ENCODE results near the gene VTCN1. TPM values are rescaled to one million over a fixed set of nuclear protein-coding genes. Genes with fewer than 3 reads are reported as not detected.

The VTCN1 gene
- total and polyA plus RNA-seq, 8 donors = 12.9 to 42.5 (median 15.8) TPM

GRCh38 chr1:117138561-117138960 is 72.2 kb downstream of the VTCN1 start:
- no peak for DNase-seq
- Histone ChIP-seq H3K27me3 (no peaks in the 10 kb centered on the region), H3K27ac (no peak overlapping the region), H3K9me3 (no peaks in the 10 kb centered on the region), H3K4me1 (no peaks in the 10 kb centered on the region), H3K4me3 (no peak overlapping the region), H3K36me3 (no peaks in the 10 kb centered on the region)
- intact Hi-C loops (cut with DNase I) = no loop called here
- TF ChIP-seq, protein P1, sequence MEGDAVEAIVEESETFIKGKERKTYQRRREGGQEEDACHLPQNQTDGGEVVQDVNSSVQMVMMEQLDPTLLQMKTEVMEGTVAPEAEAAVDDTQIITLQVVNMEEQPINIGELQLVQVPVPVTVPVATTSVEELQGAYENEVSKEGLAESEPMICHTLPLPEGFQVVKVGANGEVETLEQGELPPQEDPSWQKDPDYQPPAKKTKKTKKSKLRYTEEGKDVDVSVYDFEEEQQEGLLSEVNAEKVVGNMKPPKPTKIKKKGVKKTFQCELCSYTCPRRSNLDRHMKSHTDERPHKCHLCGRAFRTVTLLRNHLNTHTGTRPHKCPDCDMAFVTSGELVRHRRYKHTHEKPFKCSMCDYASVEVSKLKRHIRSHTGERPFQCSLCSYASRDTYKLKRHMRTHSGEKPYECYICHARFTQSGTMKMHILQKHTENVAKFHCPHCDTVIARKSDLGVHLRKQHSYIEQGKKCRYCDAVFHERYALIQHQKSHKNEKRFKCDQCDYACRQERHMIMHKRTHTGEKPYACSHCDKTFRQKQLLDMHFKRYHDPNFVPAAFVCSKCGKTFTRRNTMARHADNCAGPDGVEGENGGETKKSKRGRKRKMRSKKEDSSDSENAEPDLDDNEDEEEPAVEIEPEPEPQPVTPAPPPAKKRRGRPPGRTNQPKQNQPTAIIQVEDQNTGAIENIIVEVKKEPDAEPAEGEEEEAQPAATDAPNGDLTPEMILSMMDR (IDR thresholded peaks at IDR 0.05) = no peak
- 90 to 93% methylated on average over 1 of the region's 1 CpG for WGBS, 2 donors
- ATAC-seq = no peak
- FAIRE-seq = no peak

DNA sequence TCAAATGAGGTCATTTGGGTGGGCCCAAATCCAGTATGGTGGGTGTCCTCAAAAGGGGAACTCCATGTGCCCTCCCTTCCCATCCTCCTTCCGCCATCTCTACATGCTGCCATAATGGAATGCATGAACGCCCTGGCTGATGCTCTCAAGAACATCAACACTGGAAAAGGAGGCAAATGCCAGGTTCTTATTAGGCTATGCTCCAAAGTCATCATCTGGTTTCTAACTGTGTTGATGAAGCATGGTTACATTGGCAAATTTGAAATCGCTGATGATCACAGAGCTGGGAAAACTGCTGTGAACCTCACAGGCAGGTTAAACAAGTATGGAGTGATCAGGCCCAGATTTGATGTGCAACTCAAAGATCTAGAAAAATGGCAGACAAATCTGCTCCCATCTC is 72.6 kb downstream of the VTCN1 start:
- no peaks in the 10 kb centered on the region for H3K9me3 ChIP-seq
- no peaks in the 10 kb centered on the region for H3K36me3 ChIP-seq
- no peaks in the 10 kb centered on the region for H3K27me3 ChIP-seq
- WGBS, 2 donors = 88 to 89% methylated on average over 3 of the region's 3 CpGs
- H3K27ac ChIP-seq = no peak overlapping the region
- DNase-seq (no peak), FAIRE-seq (no peak), ATAC-seq (no peak)
- intact Hi-C loops (cut with DNase I) = no loop called here
- no peaks in the 10 kb centered on the region for H3K4me1 ChIP-seq
- TF ChIP-seq, protein P1 (IDR thresholded peaks at IDR 0.05) = no peak
- H3K4me3 ChIP-seq = no peak overlapping the region

DNA sequence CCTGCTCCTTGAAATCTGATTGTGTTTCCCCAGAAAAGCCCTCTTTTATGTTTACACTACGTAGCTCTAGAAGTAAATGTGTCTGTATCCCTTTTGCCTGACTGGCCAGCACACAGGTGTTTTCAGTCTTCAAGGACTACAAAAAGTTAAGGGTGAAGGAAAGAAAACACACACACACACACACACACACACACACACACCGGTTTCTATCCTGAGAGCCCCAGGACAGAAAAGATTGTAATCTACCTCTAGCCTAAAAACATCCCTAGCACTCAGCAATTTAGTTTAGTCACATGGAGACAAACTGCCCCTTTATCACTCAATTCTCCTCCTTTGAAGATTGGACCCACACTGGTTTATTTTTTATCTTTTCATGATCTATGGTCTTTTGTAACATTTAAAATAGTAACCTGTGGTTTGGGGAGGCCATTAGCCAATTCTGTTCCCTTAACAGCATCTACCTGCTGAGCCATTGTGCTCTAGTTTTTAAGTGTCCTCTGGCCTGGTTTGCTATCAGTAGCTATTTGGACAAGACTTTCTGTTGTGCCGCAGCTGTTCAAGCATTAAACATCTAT is 73.4 kb downstream of the VTCN1 start:
- no peak for DNase-seq
- FAIRE-seq = no peak
- ATAC-seq = no peak
- H3K9me3 ChIP-seq = no peaks in the 10 kb centered on the region
- no peaks in the 10 kb centered on the region for H3K4me1 ChIP-seq
- TF ChIP-seq, protein P1 (IDR thresholded peaks at IDR 0.05) = no peak
- intact Hi-C loops (cut with DNase I) = no loop called here
- 53 to 65% methylated on average over 3 of the region's 3 CpGs for WGBS, 2 donors
- no peak overlapping the region for H3K4me3 ChIP-seq
- no peak overlapping the region for H3K27ac ChIP-seq
- H3K27me3 ChIP-seq = no peaks in the 10 kb centered on the region
- H3K36me3 ChIP-seq = no peaks in the 10 kb centered on the region

- ATAC-seq = no peak
- TF ChIP-seq, protein P1 (IDR thresholded peaks at IDR 0.05) = no peak
- DNase-seq = no peak
- Histone ChIP-seq H3K4me3 (no peak overlapping the region), H3K36me3 (no peaks in the 10 kb centered on the region), H3K27ac (no peak overlapping the region), H3K9me3 (no peaks in the 10 kb centered on the region), H3K4me1 (no peaks in the 10 kb centered on the region), H3K27me3 (no peaks in the 10 kb centered on the region)
- no peak for FAIRE-seq
- intact Hi-C loops (cut with DNase I) = no loop called here
- 43 to 71% methylated on average over 2 of the region's 2 CpGs for WGBS, 2 donors
Measured at GRCh38 chr1:117136749-117137148, 74.0 kb downstream of the VTCN1 start.

- intact Hi-C loops (cut with DNase I) = no loop called here
- WGBS, 2 donors = 82 to 86% methylated on average over 2 of the region's 2 CpGs
- no peaks in the 10 kb centered on the region for H3K9me3 ChIP-seq
- H3K4me1 ChIP-seq = no peaks in the 10 kb centered on the region
- ATAC-seq = no peak
- no peaks in the 10 kb centered on the region for H3K27me3 ChIP-seq
- no peak overlapping the region for H3K4me3 ChIP-seq
- no peak for FAIRE-seq
- no peak for DNase-seq
- no peaks in the 10 kb centered on the region for H3K36me3 ChIP-seq
- no peak overlapping the region for H3K27ac ChIP-seq
- TF ChIP-seq, protein P1 (IDR thresholded peaks at IDR 0.05) = no peak
Measured at GRCh38 chr1:117135329-117135728, 75.4 kb downstream of the VTCN1 start.

Measured in pancreas (tissue), 10 donors.